HepG2 (cell line): ENCODE data around the gene RAB40C. TPM values are rescaled to one million over a fixed set of nuclear protein-coding genes. Genes with fewer than 3 reads are reported as not detected.

Experiments used
- ARID4A ChIP-seq: sonication (generic); formaldehyde crosslinking; IDR thresholded peaks from 2 replicates; pipeline ENCODE4 v1.5.0; 2020; ENCODE audit warnings: mild to moderate bottlenecking, missing genetic modification reagents, borderline replicate concordance
- CENPX ChIP-seq: sonication (generic); formaldehyde crosslinking; IDR thresholded peaks from 2 replicates; pipeline ENCODE4 v1.9.0; 2021; ENCODE audit warnings: mild to moderate bottlenecking, missing genetic modification reagents, moderate library complexity
- CHCHD3 ChIP-seq: sonication (generic); formaldehyde crosslinking; IDR thresholded peaks from 2 replicates; pipeline ENCODE4 v1.8.0; 2022; ENCODE audit warnings: mild to moderate bottlenecking, missing genetic modification reagents, moderate library complexity
- E2F1 ChIP-seq: sonication (generic); formaldehyde crosslinking; IDR thresholded peaks from 2 replicates; pipeline ENCODE4 v1.5.0; 2020; ENCODE audit warnings: missing genetic modification reagents
- ELF4 ChIP-seq: sonication (generic); formaldehyde crosslinking; IDR thresholded peaks from 2 replicates; pipeline ENCODE4 v1.5.0; 2020; ENCODE audit warnings: missing genetic modification reagents, mild to moderate bottlenecking, moderate library complexity, borderline replicate concordance
- MTA3 ChIP-seq: sonication (generic); formaldehyde crosslinking; IDR thresholded peaks from 2 replicates; pipeline ENCODE4 v1.4.0; 2020; ENCODE audit warnings: missing genetic modification reagents
- NFATC3 ChIP-seq: sonication (generic); formaldehyde crosslinking; IDR thresholded peaks from 2 replicates; pipeline ENCODE4 v1.5.1; 2020; ENCODE audit warnings: mild to moderate bottlenecking, missing genetic modification reagents
- NFIB ChIP-seq: sonication (generic); formaldehyde crosslinking; IDR thresholded peaks from 2 replicates; pipeline ENCODE4 v1.9.0; 2021; ENCODE audit warnings: missing genetic modification reagents, mild to moderate bottlenecking, borderline replicate concordance
- PRDM4 ChIP-seq: sonication (generic); formaldehyde crosslinking; IDR thresholded peaks from 2 replicates; pipeline ENCODE4 v1.9.0; 2021; ENCODE audit warnings: missing genetic modification reagents, borderline replicate concordance
- REXO4 ChIP-seq: sonication (generic); formaldehyde crosslinking; IDR thresholded peaks from 2 replicates; pipeline ENCODE4 v1.8.0; 2022; ENCODE audit warnings: missing genetic modification reagents, mild to moderate bottlenecking, borderline replicate concordance
- TARDBP ChIP-seq: sonication (generic); formaldehyde crosslinking; IDR thresholded peaks from 2 replicates; pipeline ENCODE4 v1.8.0; 2022; ENCODE audit warnings: mild to moderate bottlenecking, missing genetic modification reagents
- TOPORS ChIP-seq: sonication (generic); formaldehyde crosslinking; IDR thresholded peaks from 2 replicates; pipeline ENCODE4 v1.8.0; 2023; ENCODE audit warnings: mild to moderate bottlenecking, missing genetic modification reagents
- ZBTB1 ChIP-seq: sonication (generic); formaldehyde crosslinking; IDR thresholded peaks from 2 replicates; pipeline ENCODE4 v1.4.0; 2020; ENCODE audit warnings: missing genetic modification reagents, borderline replicate concordance
- ZIK1 ChIP-seq: sonication (generic); formaldehyde crosslinking; IDR thresholded peaks from 2 replicates; pipeline ENCODE4 v1.5.0; 2020; ENCODE audit warnings: mild to moderate bottlenecking, low read depth, missing genetic modification reagents, borderline replicate concordance
- ZNF496 ChIP-seq: sonication (generic); formaldehyde crosslinking; IDR thresholded peaks from 2 replicates; pipeline ENCODE4 v1.8.1; 2023; ENCODE audit warnings: mild to moderate bottlenecking, moderate library complexity, missing genetic modification reagents; ENCODE audit not compliant: insufficient replicate concordance
- ZNF550 ChIP-seq: sonication (generic); formaldehyde crosslinking; IDR thresholded peaks from 2 replicates; pipeline ENCODE4 v1.4.0; 2020; ENCODE audit warnings: mild to moderate bottlenecking, missing genetic modification reagents, borderline replicate concordance
- ZNF629 ChIP-seq: sonication (generic); formaldehyde crosslinking; conservative IDR thresholded peaks from 2 replicates; pipeline ENCODE4 v1.5.0; 2020; ENCODE audit warnings: missing genetic modification reagents
- ZNF703 ChIP-seq: sonication (generic); formaldehyde crosslinking; IDR thresholded peaks from 2 replicates; pipeline ENCODE4 v1.5.1; 2020; ENCODE audit warnings: missing genetic modification reagents, mild to moderate bottlenecking, moderate library complexity, borderline replicate concordance
- ZNF709 ChIP-seq: sonication (generic); formaldehyde crosslinking; IDR thresholded peaks from 2 replicates; pipeline ENCODE4 v1.5.0; 2020; ENCODE audit warnings: mild to moderate bottlenecking, missing genetic modification reagents
- polyA plus RNA-seq, 8 experiments: library from polyadenylated mRNA; depleted of rRNA in 3 of 8; stranded (reverse) in 7 of 8; unstranded in 1 of 8; fragments of >200 nt; fragmentation: Illumina TruSeq in 4 of 8; extraction: Trizol in 4 of 8; gene quantifications; 2 replicates each; pipeline versions ENCODE4 v1.2.1 to v1.2.3, GENCODE V29; 2011 to 2016; ENCODE audit warnings: low read depth in 4 of 8, missing spikeins in 1 of 8, mixed read lengths in 1 of 8; ENCODE audit not compliant: insufficient read depth in 1 of 8
- total RNA-seq, 5 experiments: library from RNA; depleted of rRNA; stranded (reverse); fragments of >200 nt; fragmentation: Illumina TruSeq; extraction: Trizol; gene quantifications; 2 replicates each; pipeline ENCODE4 v1.2.3, GENCODE V29; 2016; ENCODE audit warnings: low read depth in 1 of 5
- TF ChIP-seq, protein P1 (sequence below): IDR thresholded peaks from 2 replicates; pipeline ENCODE4 v1.6.1; 2016; ENCODE audit warnings: low read depth

The RAB40C gene
- total and polyA plus RNA-seq, 2 of the 13 experiments (the other 11 are each of a cell fraction or from before 2014, with no cell fraction given): 7.7 to 11.5 TPM

GRCh38 chr16:610513-611381, 20.9 kb downstream of the RAB40C start (continued):
- TF ChIP-seq ZNF629 (CRISPR knock-in tag) (no peak), E2F1 (CRISPR knock-in tag) (no peak), ZIK1 (CRISPR knock-in tag) (no peak), ZNF496 (no peak), NFATC3 (CRISPR knock-in tag) (no peak), TOPORS (CRISPR knock-in tag) (no peak), ZNF709 (no peak), CHCHD3 (no peak), ELF4 (CRISPR knock-in tag) (no peak), ARID4A (CRISPR knock-in tag) (peak; percentile 53; the same call in 1 of the 2 replicates), NFIB (CRISPR knock-in tag) (no peak), MTA3 (CRISPR knock-in tag) (no peak), CENPX (no peak), ZNF703 (CRISPR knock-in tag) (no peak), ZNF550 (CRISPR knock-in tag) (no peak), ZBTB1 (no peak), PRDM4 (no peak), REXO4 (no peak), TARDBP (CRISPR knock-in tag) (peak; percentile 78)
- TF ChIP-seq, protein P1, sequence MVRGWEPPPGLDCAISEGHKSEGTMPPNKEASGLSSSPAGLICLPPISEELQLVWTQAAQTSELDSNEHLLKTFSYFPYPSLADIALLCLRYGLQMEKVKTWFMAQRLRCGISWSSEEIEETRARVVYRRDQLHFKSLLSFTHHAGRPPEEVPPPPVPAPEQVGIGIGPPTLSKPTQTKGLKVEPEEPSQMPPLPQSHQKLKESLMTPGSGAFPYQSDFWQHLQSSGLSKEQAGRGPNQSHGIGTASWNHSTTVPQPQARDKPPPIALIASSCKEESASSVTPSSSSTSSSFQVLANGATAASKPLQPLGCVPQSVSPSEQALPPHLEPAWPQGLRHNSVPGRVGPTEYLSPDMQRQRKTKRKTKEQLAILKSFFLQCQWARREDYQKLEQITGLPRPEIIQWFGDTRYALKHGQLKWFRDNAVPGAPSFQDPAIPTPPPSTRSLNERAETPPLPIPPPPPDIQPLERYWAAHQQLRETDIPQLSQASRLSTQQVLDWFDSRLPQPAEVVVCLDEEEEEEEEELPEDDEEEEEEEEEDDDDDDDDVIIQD (CRISPR knock-in tag): no peak
